PC-9 (cell line): ENCODE data around the gene NFKBIB.

Experiments used
- CTCF ChIP-seq: fragments of 200-600 bp; sonication (generic); conservative IDR thresholded peaks from 2 replicates; pipeline ENCODE4 v1.6.1; 2017; ENCODE audit warnings: mixed run types, antibody characterized with exemption, mild to moderate bottlenecking, moderate library complexity
- EZH2 ChIP-seq: fragments of 200-600 bp; sonication (generic); IDR thresholded peaks from 2 replicates; pipeline ENCODE4 v1.8.0; 2017; ENCODE audit warnings: antibody characterized with exemption, low read depth

DNA sequence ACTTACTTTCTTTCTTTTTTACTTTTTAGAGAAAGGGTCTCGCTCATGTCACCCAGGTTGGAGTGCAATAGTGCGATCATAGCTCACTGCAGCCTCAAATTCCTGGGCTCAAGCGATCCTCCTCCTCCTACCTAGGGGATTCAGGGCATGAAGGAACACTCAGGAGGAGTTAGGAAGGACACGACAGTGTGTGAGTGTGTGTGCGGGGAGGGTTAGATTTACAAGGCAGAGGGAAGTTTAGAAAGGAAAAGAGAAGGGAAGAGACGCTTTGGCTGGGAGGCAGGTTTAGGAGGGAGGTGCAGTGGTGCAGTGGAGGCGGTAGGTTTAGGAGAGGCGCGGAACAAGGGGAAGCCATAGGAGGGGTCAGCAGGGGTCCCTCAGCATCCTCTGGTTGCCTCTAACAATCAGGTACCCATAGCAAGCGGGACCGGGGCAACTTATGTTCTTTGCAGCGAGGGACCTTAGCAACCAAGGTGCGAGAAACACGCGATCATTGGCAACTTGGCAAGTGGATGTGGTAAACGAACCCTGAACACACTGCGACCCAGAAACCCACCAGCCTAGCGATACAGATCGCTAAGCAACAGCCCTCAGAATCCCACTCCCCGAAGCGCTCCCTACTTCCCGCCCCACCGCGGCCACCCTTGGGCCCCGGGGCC, 852 bp upstream of the NFKBIB start:
- TF ChIP-seq CTCF (no peak), EZH2 (no peak)
